T-cell (primary cell): ENCODE measurements around the gene SIM2. TPM values are rescaled to one million over a fixed set of nuclear protein-coding genes. Genes with fewer than 3 reads are reported as not detected.

Source experiments
- ATAC-seq, 4 experiments: fragments of 200-7000 bp in 3 of 4; fragments of 150-1000 bp in 1 of 4; cut with Tn5 transposase; replicated peaks in 1 of 4; 1 replicate in 3 of 4; 2 replicates in 1 of 4; pipeline ENCODE4 v1.10.0; 2021; ENCODE audit warnings: moderate library complexity in 3 of 4, mild to moderate bottlenecking in 2 of 4, moderate number of reproducible peaks in 1 of 4
- CTCF ChIA-PET, 2 donors: fragments of 300-600 bp; sonication (Branson Sonifier 250); formaldehyde crosslinking; loops; one replicate each; lab custom pipeline; 2022; ENCODE audit warnings: antibody characterized with exemption in 2 of 2; lab: Charles Lee
- POLR2A ChIA-PET, 2 donors: fragments of 300-600 bp; sonication (Branson Sonifier 250); formaldehyde crosslinking; loops; one replicate each; lab custom pipeline; 2022; ENCODE audit warnings: antibody characterized with exemption in 2 of 2; lab: Charles Lee
- DNase-seq, 35 experiments: peaks; one replicate each; pipeline versions ENCODE4 v3.0.0 to v3.0.0-alpha.2; 2013 to 2023
- H3K27ac ChIP-seq: one replicate; pipeline ENCODE4 v1.5.1; 2013; ENCODE audit warnings: low read length
- H3K27me3 ChIP-seq, 2 experiments: replicated peaks in 1 of 2; 1 replicate in 1 of 2; 2 replicates in 1 of 2; pipeline versions ENCODE4 v1.6.1 to v1.7.0; 2013; ENCODE audit warnings: low read length in 1 of 2, mixed read lengths in 1 of 2; ENCODE audit not compliant: control insufficient read depth in 2 of 2, insufficient read depth in 2 of 2; ENCODE audit errors: extremely low read depth in 1 of 2
- H3K36me3 ChIP-seq, 2 donors: 1 replicate in 1 of 2; 2 replicates in 1 of 2; pipeline versions ENCODE4 v1.6.1 to v1.7.0; 2013; ENCODE audit warnings: low read length in 1 of 2; ENCODE audit not compliant: control insufficient read depth in 2 of 2, insufficient read depth in 1 of 2; ENCODE audit errors: extremely low read depth in 1 of 2
- H3K4me1 ChIP-seq, 2 experiments: 1 replicate in 1 of 2; 2 replicates in 1 of 2; pipeline versions ENCODE4 v1.6.1 to v1.7.0; 2013; ENCODE audit warnings: low read length in 2 of 2, mixed read lengths in 1 of 2; ENCODE audit not compliant: insufficient read depth in 2 of 2, control insufficient read depth in 1 of 2; ENCODE audit errors: extremely low read depth in 1 of 2
- H3K4me3 ChIP-seq, 2 donors: 1 replicate in 1 of 2; 2 replicates in 1 of 2; pipeline versions ENCODE4 v1.5.1 to v1.7.0; 2013; ENCODE audit warnings: mild to moderate bottlenecking in 2 of 2, low read length in 1 of 2, moderate library complexity in 1 of 2; ENCODE audit not compliant: control insufficient read depth in 1 of 2; ENCODE audit errors: extremely low read depth in 1 of 2
- H3K9me3 ChIP-seq: 2 replicates; pipeline ENCODE4 v1.7.0; 2013
- H3K27ac Mint-ChIP-seq, 2 donors: one replicate each; pipeline ENCODE4 v1.8.0; 2020 to 2021; ENCODE audit warnings: mild to moderate bottlenecking in 2 of 2, mixed read lengths in 2 of 2
- H3K27me3 Mint-ChIP-seq, 2 donors: one replicate each; pipeline ENCODE4 v1.8.0; 2021 to 2022; ENCODE audit warnings: mixed read lengths in 2 of 2
- H3K36me3 Mint-ChIP-seq: one replicate; pipeline ENCODE4 v1.8.0; 2021; ENCODE audit warnings: mixed read lengths
- H3K4me1 Mint-ChIP-seq, 3 donors: one replicate each; pipeline ENCODE4 v1.8.0; 2020 to 2022; ENCODE audit warnings: mixed read lengths in 3 of 3, mild to moderate bottlenecking in 1 of 3
- H3K4me3 Mint-ChIP-seq, 3 donors: one replicate each; pipeline ENCODE4 v1.8.0; 2020 to 2022; ENCODE audit warnings: mild to moderate bottlenecking in 3 of 3, mixed read lengths in 3 of 3, moderate library complexity in 3 of 3
- H3K9me3 Mint-ChIP-seq, 3 donors: one replicate each; pipeline ENCODE4 v1.8.0; 2020 to 2022; ENCODE audit warnings: mixed read lengths in 3 of 3
- WGBS: methylation state at CpG from one replicate; pipeline ENCODE4 v1.1.5; 2013; ENCODE audit warnings: missing lambda C conversion rate; ENCODE audit not compliant: insufficient coverage; 5-methylcytosine and 5-hydroxymethylcytosine counted together
- total RNA-seq, 35 experiments: library from RNA in 6 of 35; stranded (reverse) in 6 of 35; fragments of 120-200 nt in 1 of 35; gene quantifications; one replicate each; pipeline versions ENCODE4 v1.2.1 to v1.2.4 and lab custom pipeline; 2013 to 2026

Gene SIM2
- total RNA-seq, 5 donors from 2014 or later (not counting 1 experiment from before 2014, with no cell fraction given): 0.10 to 0.16 (median 0.12) TPM; not detected in 2

- Mint-ChIP-seq H3K9me3 (no peaks in the 10 kb centered on the region), H3K36me3 (peaks cover 63% of the 10 kb centered on the region), H3K4me1 (no peaks in the 10 kb centered on the region), H3K27me3 (no peaks in the 10 kb centered on the region), H3K4me3 (no peak overlapping the region), H3K27ac (no peak overlapping the region)
- no peaks in the 10 kb centered on the region for H3K27me3 ChIP-seq
- no peak overlapping the region for H3K4me3 ChIP-seq
- WGBS: no CpG with 5 or more reads among the region's 9 CpGs
- CTCF ChIA-PET: no interaction called here
- no peak for ATAC-seq
- no peaks in the 10 kb centered on the region for H3K4me1 ChIP-seq
- H3K9me3 ChIP-seq: no peaks in the 10 kb centered on the region
- H3K36me3 ChIP-seq: peaks cover 0 to 7% of the 10 kb centered on the region in 2 donors
- POLR2A ChIA-PET: interaction anchor here in 1 of 2 donors (0.6 kb wide), 1 partner anchor 1306 kb away, joined by 3 read pairs; no protein-coding TSS in a partner anchor
- H3K27ac ChIP-seq: no peak overlapping the region
- DNase-seq: no peak
These were observed 63.7 kb downstream of the SIM2 start for GRCh38 chr21:36762642-36763041.

GRCh38 chr21:36763305-36763704, 64.4 kb downstream of the SIM2 start:
- no peaks in the 10 kb centered on the region for H3K27me3 ChIP-seq
- no peaks in the 10 kb centered on the region for H3K9me3 ChIP-seq
- peaks cover 0 to 5% of the 10 kb centered on the region in 2 donors for H3K36me3 ChIP-seq
- no peak overlapping the region for H3K4me3 Mint-ChIP-seq
- H3K4me3 ChIP-seq: no peak overlapping the region
- H3K9me3 Mint-ChIP-seq: no peaks in the 10 kb centered on the region
- ChIA-PET CTCF (no interaction called here), POLR2A (no interaction called here)
- no peaks in the 10 kb centered on the region for H3K4me1 ChIP-seq
- peaks cover 67% of the 10 kb centered on the region for H3K36me3 Mint-ChIP-seq
- H3K4me1 Mint-ChIP-seq: no peaks in the 10 kb centered on the region
- no peaks in the 10 kb centered on the region for H3K27me3 Mint-ChIP-seq
- WGBS: 71% methylated on average over 1 of the region's 6 CpGs
- H3K27ac ChIP-seq: no peak overlapping the region
- no peak for ATAC-seq
- no peak overlapping the region for H3K27ac Mint-ChIP-seq
- no peak for DNase-seq

- no peaks in the 10 kb centered on the region for H3K9me3 Mint-ChIP-seq
- H3K36me3 ChIP-seq: no peaks in the 10 kb centered on the region
- H3K27ac ChIP-seq: no peak overlapping the region
- no peak overlapping the region for H3K4me3 ChIP-seq
- H3K27ac Mint-ChIP-seq: no peak overlapping the region
- H3K36me3 Mint-ChIP-seq: peaks cover 57% of the 10 kb centered on the region
- no peaks in the 10 kb centered on the region for H3K27me3 ChIP-seq
- no peaks in the 10 kb centered on the region for H3K4me1 Mint-ChIP-seq
- CTCF ChIA-PET: no interaction called here
- no peaks in the 10 kb centered on the region for H3K27me3 Mint-ChIP-seq
- 40% methylated on average over 1 of the region's 4 CpGs for WGBS
- DNase-seq (no peak), ATAC-seq (no peak)
- H3K9me3 ChIP-seq: no peaks in the 10 kb centered on the region
- no peaks in the 10 kb centered on the region for H3K4me1 ChIP-seq
- POLR2A ChIA-PET: no interaction called here
- H3K4me3 Mint-ChIP-seq: no peak overlapping the region
These were observed 66.3 kb downstream of the SIM2 start for GRCh38 chr21:36765229-36765628.

- Mint-ChIP-seq H3K4me3 (no peak overlapping the region), H3K4me1 (no peaks in the 10 kb centered on the region), H3K36me3 (peaks cover 51% of the 10 kb centered on the region), H3K27me3 (no peaks in the 10 kb centered on the region), H3K9me3 (no peaks in the 10 kb centered on the region), H3K27ac (no peak overlapping the region)
- Histone ChIP-seq H3K36me3 (no peaks in the 10 kb centered on the region), H3K27me3 (no peaks in the 10 kb centered on the region), H3K9me3 (no peaks in the 10 kb centered on the region), H3K4me1 (no peaks in the 10 kb centered on the region), H3K4me3 (no peak overlapping the region), H3K27ac (no peak overlapping the region)
- ATAC-seq (no peak), DNase-seq (no peak)
- POLR2A ChIA-PET: no interaction called here
- 94% methylated on average over 6 of the region's 6 CpGs for WGBS
- CTCF ChIA-PET: no interaction called here
These were observed 67.6 kb downstream of the SIM2 start for GRCh38 chr21:36766511-36766910.

- no peaks in the 10 kb centered on the region for H3K4me1 ChIP-seq
- no peak overlapping the region for H3K4me3 ChIP-seq
- no peak overlapping the region for H3K4me3 Mint-ChIP-seq
- H3K4me1 Mint-ChIP-seq: no peaks in the 10 kb centered on the region
- 99% methylated on average over 10 of the region's 11 CpGs for WGBS
- DNase-seq (no peak), ATAC-seq (no peak)
- no peaks in the 10 kb centered on the region for H3K9me3 ChIP-seq
- CTCF ChIA-PET: no interaction called here
- no peak overlapping the region for H3K27ac ChIP-seq
- no peaks in the 10 kb centered on the region for H3K9me3 Mint-ChIP-seq
- H3K36me3 ChIP-seq: no peaks in the 10 kb centered on the region
- no peak overlapping the region for H3K27ac Mint-ChIP-seq
- POLR2A ChIA-PET: no interaction called here
- H3K36me3 Mint-ChIP-seq: peaks cover 45% of the 10 kb centered on the region
- no peaks in the 10 kb centered on the region for H3K27me3 ChIP-seq
- H3K27me3 Mint-ChIP-seq: no peaks in the 10 kb centered on the region
These were observed 68.2 kb downstream of the SIM2 start for GRCh38 chr21:36767096-36767495.

- DNase-seq (no peak), ATAC-seq (no peak)
- Histone ChIP-seq H3K4me3 (no peak overlapping the region), H3K9me3 (no peaks in the 10 kb centered on the region), H3K36me3 (no peaks in the 10 kb centered on the region), H3K4me1 (no peaks in the 10 kb centered on the region), H3K27ac (no peak overlapping the region), H3K27me3 (no peaks in the 10 kb centered on the region)
- H3K27me3 Mint-ChIP-seq: no peaks in the 10 kb centered on the region
- H3K4me3 Mint-ChIP-seq: no peak overlapping the region
- H3K36me3 Mint-ChIP-seq: peaks cover 37% of the 10 kb centered on the region
- no peak overlapping the region for H3K27ac Mint-ChIP-seq
- 91% methylated on average over 11 of the region's 13 CpGs for WGBS
- H3K9me3 Mint-ChIP-seq: no peaks in the 10 kb centered on the region
- ChIA-PET POLR2A (no interaction called here), CTCF (interaction anchor here in 1 of 2 donors (0.5 kb wide), 1 partner anchor 445 kb away, joined by 6 read pairs; no protein-coding TSS in a partner anchor)
- H3K4me1 Mint-ChIP-seq: no peaks in the 10 kb centered on the region
These were observed 69.6 kb downstream of the SIM2 start for GRCh38 chr21:36768496-36768895.
